Neural progenitor cell (in vitro differentiated cells): Measurements from ENCODE around the gene SOX2. TPM values are rescaled to one million over a fixed set of nuclear protein-coding genes. Genes with fewer than 3 reads are reported as not detected.

ENCODE experiments used
- DNase-seq: peaks from one replicate; pipeline ENCODE4 v3.0.0-alpha.2; 2016; ENCODE audit warnings: low spot score
- H2AFZ ChIP-seq: fragments of 200-600 bp; sonication (generic); replicated peaks from 2 replicates; pipeline ENCODE4 v1.6.1; 2016; ENCODE audit warnings: antibody characterized with exemption
- H3F3A ChIP-seq: fragments of 200-600 bp; sonication (generic); 2 replicates; pipeline ENCODE4 v1.6.1; 2016; ENCODE audit warnings: antibody characterized with exemption, low read depth
- H3K27ac ChIP-seq: fragments of 200-600 bp; sonication (generic); 2 replicates; pipeline ENCODE4 v1.5.1; 2016; ENCODE audit warnings: mild to moderate bottlenecking
- H3K27me3 ChIP-seq: fragments of 200-600 bp; sonication (generic); 2 replicates; pipeline ENCODE4 v1.6.1; 2016; ENCODE audit warnings: mild to moderate bottlenecking, moderate library complexity
- H3K36me3 ChIP-seq: fragments of 200-600 bp; sonication (generic); 2 replicates; pipeline ENCODE4 v1.5.1; 2016
- H3K4me1 ChIP-seq: fragments of 200-600 bp; sonication (generic); 2 replicates; pipeline ENCODE4 v1.6.1; 2016; ENCODE audit warnings: mixed run types
- H3K4me2 ChIP-seq: fragments of 200-600 bp; sonication (generic); 2 replicates; pipeline ENCODE4 v1.6.1; 2016
- H3K4me3 ChIP-seq: fragments of 200-600 bp; sonication (generic); 2 replicates; pipeline ENCODE4 v1.5.1; 2016
- H3K79me2 ChIP-seq: fragments of 200-600 bp; sonication (generic); 2 replicates; pipeline ENCODE4 v1.6.1; 2016; ENCODE audit warnings: low read depth
- H3K9ac ChIP-seq: fragments of 200-600 bp; sonication (generic); 2 replicates; pipeline ENCODE4 v1.6.1; 2016
- H3K9me3 ChIP-seq: fragments of 200-600 bp; sonication (generic); 2 replicates; pipeline ENCODE4 v1.5.1; 2016; ENCODE audit warnings: low read depth
- H4K20me1 ChIP-seq: fragments of 200-600 bp; sonication (generic); 2 replicates; pipeline ENCODE4 v1.6.1; 2016; ENCODE audit warnings: low read depth
- H3K27ac Mint-ChIP-seq: 3 replicates; pipeline ENCODE4 v1.8.0; 2021; ENCODE audit warnings: mixed read lengths
- H3K27me3 Mint-ChIP-seq: 2 replicates; pipeline ENCODE4 v1.8.0; 2022; ENCODE audit warnings: low read depth, mild to moderate bottlenecking, inconsistent platforms, moderate library complexity, mixed read lengths; ENCODE audit not compliant: insufficient read depth
- H3K36me3 Mint-ChIP-seq: 3 replicates; pipeline ENCODE4 v1.8.0; 2021; ENCODE audit warnings: mixed read lengths
- H3K4me1 Mint-ChIP-seq: 3 replicates; pipeline ENCODE4 v1.8.0; 2021; ENCODE audit warnings: mixed read lengths
- H3K4me3 Mint-ChIP-seq: 3 replicates; pipeline ENCODE4 v1.8.0; 2021; ENCODE audit warnings: mild to moderate bottlenecking, moderate library complexity, mixed read lengths
- H3K9me3 Mint-ChIP-seq: 3 replicates; pipeline ENCODE4 v1.8.0; 2020; ENCODE audit warnings: mixed read lengths
- CTCF ChIP-seq: fragments of 200-600 bp; sonication (generic); IDR thresholded peaks from 2 replicates; pipeline ENCODE4 v1.5.1; 2017; ENCODE audit warnings: antibody characterized with exemption, mild to moderate bottlenecking
- EZH2 ChIP-seq: fragments of 200-600 bp; sonication (generic); IDR thresholded peaks from 2 replicates; pipeline ENCODE4 v1.6.1; 2017; ENCODE audit warnings: antibody characterized with exemption, mild to moderate bottlenecking, moderate library complexity
- EZH2phosphoT487 ChIP-seq: fragments of 200-600 bp; sonication (generic); IDR thresholded peaks from 2 replicates; pipeline ENCODE4 v1.6.1; 2017; ENCODE audit warnings: antibody characterized with exemption
- total RNA-seq: library from RNA; depleted of rRNA; stranded (reverse); fragments of >200 nt; gene quantifications from 2 replicates; pipeline ENCODE4 v1.2.3, GENCODE V29; 2015; ENCODE audit warnings: low replicate concordance

SOX2 gene
- total RNA-seq, 1 donor from 2014 or later = 605 TPM

- Histone ChIP-seq H3K4me1 (peaks cover 72% of the 10 kb centered on the region), H3F3A (peaks cover 68% of the 10 kb centered on the region), H4K20me1 (no peaks in the 10 kb centered on the region), H3K4me3 (peak overlapping the region; percentile 59), H3K27me3 (no peaks in the 10 kb centered on the region), H3K4me2 (peak overlapping the region; percentile 86), H2AFZ (no peak overlapping the region), H3K27ac (peak overlapping the region; percentile 90), H3K36me3 (no peaks in the 10 kb centered on the region), H3K9me3 (no peaks in the 10 kb centered on the region), H3K79me2 (peaks cover 67% of the 10 kb centered on the region), H3K9ac (no peak overlapping the region)
- Mint-ChIP-seq H3K9me3 (no peaks in the 10 kb centered on the region), H3K4me3 (peak overlapping the region; percentile 91), H3K4me1 (peaks cover 82% of the 10 kb centered on the region), H3K27me3 (peaks cover 2% of the 10 kb centered on the region), H3K27ac (peak overlapping the region; percentile 86), H3K36me3 (peaks cover 3% of the 10 kb centered on the region)
- DNase-seq = no peak
- no peak for TF ChIP-seq CTCF
- TF ChIP-seq EZH2 = no peak
- TF ChIP-seq EZH2phosphoT487 = no peak
Measured at GRCh38 chr3:181730316-181730715, 18.6 kb downstream of the SOX2 start.

GRCh38 chr3:181730934-181731333 lies 19.2 kb downstream of the SOX2 start:
- Histone ChIP-seq H3F3A (peaks cover 64% of the 10 kb centered on the region), H3K9me3 (no peaks in the 10 kb centered on the region), H3K27me3 (no peaks in the 10 kb centered on the region), H3K4me2 (peak overlapping the region; percentile 86), H3K9ac (no peak overlapping the region), H3K4me1 (peaks cover 72% of the 10 kb centered on the region), H3K4me3 (peak overlapping the region; percentile 59), H4K20me1 (no peaks in the 10 kb centered on the region), H3K36me3 (no peaks in the 10 kb centered on the region), H3K79me2 (peaks cover 63% of the 10 kb centered on the region), H2AFZ (no peak overlapping the region), H3K27ac (peak overlapping the region; percentile 90)
- H3K9me3 Mint-ChIP-seq = no peaks in the 10 kb centered on the region
- H3K4me3 Mint-ChIP-seq = peak overlapping the region; percentile 91
- H3K36me3 Mint-ChIP-seq = peaks cover 3% of the 10 kb centered on the region
- DNase-seq = no peak
- H3K4me1 Mint-ChIP-seq = peaks cover 82% of the 10 kb centered on the region
- peak overlapping the region; percentile 86 for H3K27ac Mint-ChIP-seq
- peaks cover 2% of the 10 kb centered on the region for H3K27me3 Mint-ChIP-seq
- TF ChIP-seq CTCF (no peak), EZH2phosphoT487 (no peak), EZH2 (no peak)

- Histone ChIP-seq H3K27ac (no peak overlapping the region), H3K27me3 (no peaks in the 10 kb centered on the region), H3K9me3 (no peaks in the 10 kb centered on the region), H2AFZ (no peak overlapping the region), H3K4me1 (peaks cover 43% of the 10 kb centered on the region), H3K36me3 (no peaks in the 10 kb centered on the region), H4K20me1 (no peaks in the 10 kb centered on the region), H3K4me2 (peak overlapping the region; percentile 48), H3F3A (peaks cover 23% of the 10 kb centered on the region), H3K4me3 (no peak overlapping the region), H3K9ac (no peak overlapping the region), H3K79me2 (peaks cover 48% of the 10 kb centered on the region)
- H3K4me1 Mint-ChIP-seq = peaks cover 84% of the 10 kb centered on the region
- DNase-seq = no peak
- peak overlapping the region; percentile 96 for H3K27ac Mint-ChIP-seq
- H3K9me3 Mint-ChIP-seq = no peaks in the 10 kb centered on the region
- peaks cover 9% of the 10 kb centered on the region for H3K36me3 Mint-ChIP-seq
- H3K27me3 Mint-ChIP-seq = peaks cover 4% of the 10 kb centered on the region
- H3K4me3 Mint-ChIP-seq = peak overlapping the region; percentile 31
- TF ChIP-seq EZH2 (no peak), CTCF (no peak), EZH2phosphoT487 (no peak)
Measured at GRCh38 chr3:181735911-181736310, 24.2 kb downstream of the SOX2 start.
